Mammary epithelial cell (primary cell): Measurements from ENCODE around the gene NNMT.
"Not testable (repeated sequence)": the region's sequence is repeated elsewhere in the genome, so short reads cannot be mapped to it uniquely, and the experiment has no call there.

ENCODE experiments used
- CTCF ChIP-seq, 2 donors: IDR thresholded peaks in 1 of 2; conservative IDR thresholded peaks in 1 of 2; 2 replicates each; pipeline ENCODE4 v1.5.1; 2011 to 2012; ENCODE audit warnings: inconsistent platforms in 2 of 2, low read length in 2 of 2, mild to moderate bottlenecking in 2 of 2, control low read depth in 1 of 2, low read depth in 1 of 2; ENCODE audit not compliant: insufficient read depth in 1 of 2; ENCODE audit errors: extremely low read depth in 1 of 2
- EZH2 ChIP-seq: IDR thresholded peaks from 2 replicates; pipeline ENCODE4 v1.6.1; 2012; ENCODE audit warnings: low read length, inconsistent platforms, borderline replicate concordance

GRCh38 chr11:114341667-114342066 lies 45.5 kb downstream of the NNMT start:
- not testable (repeated sequence) for TF ChIP-seq CTCF (conservative IDR thresholded peaks at IDR 0.05 in 1 of 2, IDR thresholded peaks at IDR 0.05 in 1 of 2; ENCODE audit: extremely low read depth in 1 of 2, insufficient read depth in 1 of 2, low read depth in 1 of 2, low read length in 2 of 2); EZH2
